Stimulated activated CD8-positive, alpha-beta memory T cell treated with anti-CD3 and anti-CD28 coated beads, Interleukin-2, amount 100 ng/mL, for 1 hour (primary cell): Measurements from ENCODE around the gene DHRS1.

Experiments used
- DNase-seq, 2 donors: peaks; one replicate each; pipeline ENCODE4 v3.0.0-alpha.2; 2020; ENCODE audit warnings: low read depth in 2 of 2

Gene DHRS1

GRCh38 chr14:24263848-24264247 lies 35.7 kb downstream of the DHRS1 start:
- DNase-seq: no peak

- no peak for DNase-seq
These were observed 36.5 kb downstream of the DHRS1 start, which contains the start of gene TGM1 for GRCh38 chr14:24262821-24263733. Gene TGM1 (minus strand): TSS chr14:24263177. CDS start chr14:24262352, 825 bp downstream.

GRCh38 chr14:24261969-24262327 lies 37.6 kb downstream of the DHRS1 start:
- no peak for DNase-seq

GRCh38 chr14:24261256-24261968 lies 38.2 kb downstream of the DHRS1 start:
- DNase-seq: no peak

- no peak for DNase-seq
These were observed 38.8 kb downstream of the DHRS1 start for GRCh38 chr14:24260780-24261157.

- no peak for DNase-seq
These were observed 39.4 kb downstream of the DHRS1 start for GRCh38 chr14:24260026-24260779.

GRCh38 chr14:24259282-24260025 lies 40.1 kb downstream of the DHRS1 start:
- DNase-seq: no peak

GRCh38 chr14:24258548-24259265 lies 40.9 kb downstream of the DHRS1 start:
- no peak for DNase-seq

- DNase-seq: no peak
These were observed 41.5 kb downstream of the DHRS1 start for GRCh38 chr14:24258119-24258518.

- DNase-seq: no peak
These were observed 42.6 kb downstream of the DHRS1 start for GRCh38 chr14:24256960-24257359.

- no peak for DNase-seq
These were observed 43.5 kb downstream of the DHRS1 start for GRCh38 chr14:24255931-24256711.

GRCh38 chr14:24255438-24255837 lies 44.1 kb downstream of the DHRS1 start:
- no peak for DNase-seq

GRCh38 chr14:24254630-24255392 lies 44.8 kb downstream of the DHRS1 start:
- DNase-seq: no peak

- no peak for DNase-seq
These were observed 45.6 kb downstream of the DHRS1 start for GRCh38 chr14:24253936-24254335.

GRCh38 chr14:24252289-24253124 lies 47.1 kb downstream of the DHRS1 start:
- DNase-seq: no peak

- no peak for DNase-seq
These were observed 47.7 kb downstream of the DHRS1 start for GRCh38 chr14:24251880-24252288.

GRCh38 chr14:24250354-24250753 lies 49.2 kb downstream of the DHRS1 start:
- DNase-seq: no peak
